ENCODE results near the gene GALNT1. TPM values are rescaled to one million over a fixed set of nuclear protein-coding genes. Genes with fewer than 3 reads are reported as not detected.

The GALNT1 gene
- total and polyA plus RNA-seq, 2 donors (not counting 1 experiment from before 2014, with no cell fraction given): 7.5 to 51.3 TPM

DNA sequence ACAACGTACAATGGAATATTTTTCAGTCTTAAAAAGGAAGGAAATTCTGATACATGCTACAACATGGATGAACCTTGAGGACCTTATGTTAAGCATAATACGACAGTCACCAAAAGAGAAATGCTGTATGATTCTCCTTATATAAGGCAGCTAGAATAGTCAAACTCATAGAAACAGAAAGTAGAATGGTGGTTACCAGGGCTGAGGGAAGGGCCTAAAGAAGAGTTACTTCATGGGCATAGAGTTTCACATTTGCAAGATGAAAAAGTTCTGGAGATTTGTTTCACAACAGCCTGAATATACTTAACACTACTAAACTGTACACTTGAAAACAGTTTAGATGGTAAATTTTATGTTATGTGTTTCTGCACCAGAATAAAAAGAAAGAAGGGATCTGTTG is 113.3 kb downstream of the GALNT1 start:
- no peak for DNase-seq
- H2AFZ ChIP-seq (ENCODE audit: insufficient read depth, low read depth, low read length, poor library complexity, severe bottlenecking): no peak overlapping the region
- CTCF ChIA-PET: interaction anchor here (1.4 kb wide), 1 partner anchor 106 kb away, joined by 3 read pairs; no protein-coding TSS in a partner anchor
- Mint-ChIP-seq H3K4me3 (no peak overlapping the region), H3K27ac (no peak overlapping the region), H3K9me3 (ENCODE audit: insufficient read depth) (no peaks in the 10 kb centered on the region), H3K4me1 (no peaks in the 10 kb centered on the region), H3K27me3 (no peaks in the 10 kb centered on the region)
- WGBS (ENCODE audit: insufficient coverage): 100% methylated on average over 1 of the region's 2 CpGs
- H3K4me2 ChIP-seq (replicated peaks; ENCODE audit: low read depth, low read length, poor library complexity, severe bottlenecking): no peak overlapping the region
- TF ChIP-seq EZH2 (IDR thresholded peaks at IDR 0.05; ENCODE audit: borderline replicate concordance, insufficient read depth, low read depth, low read length, poor library complexity, severe bottlenecking): no peak
- TF ChIP-seq, protein P1, sequence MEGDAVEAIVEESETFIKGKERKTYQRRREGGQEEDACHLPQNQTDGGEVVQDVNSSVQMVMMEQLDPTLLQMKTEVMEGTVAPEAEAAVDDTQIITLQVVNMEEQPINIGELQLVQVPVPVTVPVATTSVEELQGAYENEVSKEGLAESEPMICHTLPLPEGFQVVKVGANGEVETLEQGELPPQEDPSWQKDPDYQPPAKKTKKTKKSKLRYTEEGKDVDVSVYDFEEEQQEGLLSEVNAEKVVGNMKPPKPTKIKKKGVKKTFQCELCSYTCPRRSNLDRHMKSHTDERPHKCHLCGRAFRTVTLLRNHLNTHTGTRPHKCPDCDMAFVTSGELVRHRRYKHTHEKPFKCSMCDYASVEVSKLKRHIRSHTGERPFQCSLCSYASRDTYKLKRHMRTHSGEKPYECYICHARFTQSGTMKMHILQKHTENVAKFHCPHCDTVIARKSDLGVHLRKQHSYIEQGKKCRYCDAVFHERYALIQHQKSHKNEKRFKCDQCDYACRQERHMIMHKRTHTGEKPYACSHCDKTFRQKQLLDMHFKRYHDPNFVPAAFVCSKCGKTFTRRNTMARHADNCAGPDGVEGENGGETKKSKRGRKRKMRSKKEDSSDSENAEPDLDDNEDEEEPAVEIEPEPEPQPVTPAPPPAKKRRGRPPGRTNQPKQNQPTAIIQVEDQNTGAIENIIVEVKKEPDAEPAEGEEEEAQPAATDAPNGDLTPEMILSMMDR (IDR thresholded peaks at IDR 0.05): no peak
- no peaks in the 10 kb centered on the region for H3K9me3 ChIP-seq (ENCODE audit: control extremely low read depth in 1 of 3, control insufficient read depth in 2 of 3, insufficient read depth in 1 of 3, low read length in 2 of 3)
- H3K79me2 ChIP-seq (ENCODE audit: control insufficient read depth, insufficient read depth, low read length): no peaks in the 10 kb centered on the region
- no peaks in the 10 kb centered on the region for H3K4me1 ChIP-seq (ENCODE audit: control insufficient read depth in 2 of 2, insufficient read depth in 2 of 2, low read length in 2 of 2)
- intact Hi-C loops (cut with micrococcal nuclease): loop anchor here (10.0 kb wide), 1 partner anchor 110 kb away; the partner anchor contains the start of gene GALNT1
- ATAC-seq (ENCODE audit: low read depth): no peak
- no peak overlapping the region for H3K9ac ChIP-seq (ENCODE audit: low read length)
- no peaks in the 10 kb centered on the region for H3K27me3 ChIP-seq (replicated peaks in 1 of 4; ENCODE audit: control extremely low read depth in 1 of 4, control insufficient read depth in 3 of 4, insufficient read depth in 4 of 4, low read length in 3 of 4)
- POLR2A ChIA-PET: no interaction called here
- no peak overlapping the region for H3K4me3 ChIP-seq (ENCODE audit: control extremely low read depth in 1 of 5, extremely low read depth in 1 of 5, insufficient read depth in 1 of 5, low read depth in 2 of 5, low read length in 4 of 5)
- peaks cover 2 to 59% of the 10 kb centered on the region in 2 experiments for H3K36me3 ChIP-seq (replicated peaks in 1 of 2; ENCODE audit: control extremely low read depth in 1 of 2, control insufficient read depth in 1 of 2, extremely low read depth in 1 of 2, insufficient read depth in 2 of 2, low read length in 1 of 2)
- no peak overlapping the region for H3K27ac ChIP-seq (ENCODE audit: low read length in 2 of 2)
- no peaks in the 10 kb centered on the region for H4K20me1 ChIP-seq (ENCODE audit: control insufficient read depth, insufficient read depth, low read length, poor library complexity, severe bottlenecking)

DNA sequence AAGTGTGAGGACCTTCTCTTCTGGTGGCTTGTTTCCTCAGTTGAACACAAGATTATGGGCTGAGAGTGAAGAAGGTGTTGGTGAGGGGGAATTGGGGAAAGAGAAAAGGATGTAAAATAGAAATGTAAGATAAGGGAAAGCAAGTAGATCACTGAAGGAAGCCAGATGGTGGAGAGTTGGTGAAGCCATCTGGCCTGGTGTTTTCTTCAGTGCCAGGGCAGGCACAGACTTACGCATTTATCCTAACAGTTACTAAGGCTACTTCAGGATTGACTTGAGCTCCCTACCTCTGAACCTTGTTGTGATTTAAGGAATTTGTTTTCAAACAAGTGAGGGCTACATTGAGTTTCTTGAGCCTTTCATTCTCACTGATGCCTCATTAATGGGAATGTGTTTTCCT is 113.8 kb downstream of the GALNT1 start:
- Mint-ChIP-seq H3K27me3 (no peaks in the 10 kb centered on the region), H3K4me1 (no peaks in the 10 kb centered on the region), H3K9me3 (ENCODE audit: insufficient read depth) (no peaks in the 10 kb centered on the region), H3K4me3 (no peak overlapping the region), H3K27ac (no peak overlapping the region)
- H3K27me3 ChIP-seq (replicated peaks in 1 of 4; ENCODE audit: control extremely low read depth in 1 of 4, control insufficient read depth in 3 of 4, insufficient read depth in 4 of 4, low read length in 3 of 4): no peaks in the 10 kb centered on the region
- H3K4me3 ChIP-seq (ENCODE audit: control extremely low read depth in 1 of 5, extremely low read depth in 1 of 5, insufficient read depth in 1 of 5, low read depth in 2 of 5, low read length in 4 of 5): no peak overlapping the region
- no peaks in the 10 kb centered on the region for H3K9me3 ChIP-seq (ENCODE audit: control extremely low read depth in 1 of 3, control insufficient read depth in 2 of 3, insufficient read depth in 1 of 3, low read length in 2 of 3)
- no peak overlapping the region for H3K9ac ChIP-seq (ENCODE audit: low read length)
- ChIA-PET CTCF (interaction anchor here (1.4 kb wide), 1 partner anchor 106 kb away, joined by 3 read pairs; no protein-coding TSS in a partner anchor), POLR2A (no interaction called here)
- WGBS (ENCODE audit: insufficient coverage): no CpG with 5 or more reads among the region's 1 CpG
- H3K27ac ChIP-seq (ENCODE audit: low read length in 2 of 2): no peak overlapping the region
- no peaks in the 10 kb centered on the region for H3K79me2 ChIP-seq (ENCODE audit: control insufficient read depth, insufficient read depth, low read length)
- ATAC-seq (ENCODE audit: low read depth): no peak
- intact Hi-C loops (cut with micrococcal nuclease): loop anchor here (10.0 kb wide), 1 partner anchor 111 kb away; the partner anchor contains the start of gene GALNT1
- H3K4me1 ChIP-seq (ENCODE audit: control insufficient read depth in 2 of 2, insufficient read depth in 2 of 2, low read length in 2 of 2): no peaks in the 10 kb centered on the region
- no peaks in the 10 kb centered on the region for H4K20me1 ChIP-seq (ENCODE audit: control insufficient read depth, insufficient read depth, low read length, poor library complexity, severe bottlenecking)
- peaks cover 0 to 62% of the 10 kb centered on the region in 2 experiments for H3K36me3 ChIP-seq (replicated peaks in 1 of 2; ENCODE audit: control extremely low read depth in 1 of 2, control insufficient read depth in 1 of 2, extremely low read depth in 1 of 2, insufficient read depth in 2 of 2, low read length in 1 of 2)
- no peak overlapping the region for H3K4me2 ChIP-seq (replicated peaks; ENCODE audit: low read depth, low read length, poor library complexity, severe bottlenecking)
- no peak for DNase-seq
- TF ChIP-seq, protein P1 (IDR thresholded peaks at IDR 0.05): no peak
- TF ChIP-seq EZH2 (IDR thresholded peaks at IDR 0.05; ENCODE audit: borderline replicate concordance, insufficient read depth, low read depth, low read length, poor library complexity, severe bottlenecking): no peak
- H2AFZ ChIP-seq (ENCODE audit: insufficient read depth, low read depth, low read length, poor library complexity, severe bottlenecking): no peak overlapping the region
